Left ventricle myocardium inferior (tissue), 1 donor: ENCODE results near the gene USP54. TPM values are rescaled to one million over a fixed set of nuclear protein-coding genes. Genes with fewer than 3 reads are reported as not detected.

ENCODE experiments used
- DNase-seq: peaks from one replicate; pipeline ENCODE4 v3.0.0-alpha.2; 2020
- H3K27ac ChIP-seq: fragments of 200-600 bp; replicated peaks from 2 replicates; pipeline ENCODE4 v1.8.0; 2021
- H3K27me3 ChIP-seq: fragments of 200-600 bp; 2 replicates; pipeline ENCODE4 v1.8.0; 2021; ENCODE audit warnings: low read depth
- H3K36me3 ChIP-seq: fragments of 200-600 bp; 2 replicates; pipeline ENCODE4 v1.8.0; 2021
- H3K4me1 ChIP-seq: fragments of 200-600 bp; 2 replicates; pipeline ENCODE4 v1.8.0; 2021
- H3K4me3 ChIP-seq: fragments of 200-600 bp; 2 replicates; pipeline ENCODE4 v1.8.0; 2021; ENCODE audit warnings: mild to moderate bottlenecking, moderate library complexity
- H3K9me3 ChIP-seq: fragments of 200-600 bp; replicated peaks from 2 replicates; pipeline ENCODE4 v1.8.0; 2021
- intact Hi-C: fragments of 100-400 bp; cut with micrococcal nuclease; formaldehyde crosslinking; loops from one replicate; pipeline ENCODE4 v1.11.0; 2022
- total RNA-seq: library from RNA; stranded (reverse); fragmentation: NEBNext Ultra II Directional; extraction: Animal tissue kit (Norgen Biotek cat#: 25700); gene quantifications from one replicate; pipeline ENCODE4 v1.2.1, GENCODE V29; 2021
- TF ChIP-seq, protein P1 (sequence below): fragments of 200-600 bp; IDR thresholded peaks from 2 replicates; pipeline ENCODE4 v1.8.0; 2021; ENCODE audit warnings: antibody characterized with exemption, mild to moderate bottlenecking, borderline replicate concordance
- donor health status: DM: no; HTN: yes; CAD: no; lungs with severe emphysema.

The USP54 gene
- total RNA-seq, 1 donor from 2014 or later = 19.6 TPM

- Histone ChIP-seq H3K9me3 (no peaks in the 10 kb centered on the region), H3K27me3 (no peaks in the 10 kb centered on the region), H3K27ac (no peak overlapping the region), H3K4me1 (no peaks in the 10 kb centered on the region), H3K4me3 (no peak overlapping the region), H3K36me3 (peaks cover 37% of the 10 kb centered on the region)
- TF ChIP-seq, protein P1, sequence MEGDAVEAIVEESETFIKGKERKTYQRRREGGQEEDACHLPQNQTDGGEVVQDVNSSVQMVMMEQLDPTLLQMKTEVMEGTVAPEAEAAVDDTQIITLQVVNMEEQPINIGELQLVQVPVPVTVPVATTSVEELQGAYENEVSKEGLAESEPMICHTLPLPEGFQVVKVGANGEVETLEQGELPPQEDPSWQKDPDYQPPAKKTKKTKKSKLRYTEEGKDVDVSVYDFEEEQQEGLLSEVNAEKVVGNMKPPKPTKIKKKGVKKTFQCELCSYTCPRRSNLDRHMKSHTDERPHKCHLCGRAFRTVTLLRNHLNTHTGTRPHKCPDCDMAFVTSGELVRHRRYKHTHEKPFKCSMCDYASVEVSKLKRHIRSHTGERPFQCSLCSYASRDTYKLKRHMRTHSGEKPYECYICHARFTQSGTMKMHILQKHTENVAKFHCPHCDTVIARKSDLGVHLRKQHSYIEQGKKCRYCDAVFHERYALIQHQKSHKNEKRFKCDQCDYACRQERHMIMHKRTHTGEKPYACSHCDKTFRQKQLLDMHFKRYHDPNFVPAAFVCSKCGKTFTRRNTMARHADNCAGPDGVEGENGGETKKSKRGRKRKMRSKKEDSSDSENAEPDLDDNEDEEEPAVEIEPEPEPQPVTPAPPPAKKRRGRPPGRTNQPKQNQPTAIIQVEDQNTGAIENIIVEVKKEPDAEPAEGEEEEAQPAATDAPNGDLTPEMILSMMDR = no peak
- DNase-seq = no peak
- intact Hi-C loops = no loop called here
Observed at GRCh38 chr10:73512207-73512743, 78.9 kb downstream of the USP54 start.

GRCh38 chr10:73509695-73510094 is 81.4 kb downstream of the USP54 start:
- Histone ChIP-seq H3K36me3 (peaks cover 23% of the 10 kb centered on the region), H3K9me3 (no peaks in the 10 kb centered on the region), H3K27ac (no peak overlapping the region), H3K27me3 (no peaks in the 10 kb centered on the region), H3K4me1 (no peaks in the 10 kb centered on the region), H3K4me3 (no peak overlapping the region)
- TF ChIP-seq, protein P1 = no peak
- no peak for DNase-seq
- intact Hi-C loops = no loop called here

DNA sequence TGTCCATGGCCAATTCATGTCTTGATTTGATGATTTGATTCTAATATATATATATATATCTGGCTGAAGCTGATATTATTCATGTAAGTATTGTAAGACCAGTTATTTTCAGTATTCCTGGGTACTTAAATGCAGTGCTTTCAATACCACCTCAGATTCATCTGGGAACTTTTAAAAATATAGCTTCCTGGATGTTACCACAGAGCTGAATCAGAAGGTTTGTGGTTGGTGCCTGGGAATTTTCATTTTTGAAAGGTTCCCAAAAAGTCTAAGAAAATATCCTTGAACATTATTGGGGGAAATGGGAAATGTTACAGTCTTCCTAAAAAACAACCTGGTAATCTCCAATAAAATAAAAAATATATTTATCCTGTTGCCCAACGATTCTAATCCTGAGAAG is 84.7 kb downstream of the USP54 start:
- DNase-seq = no peak
- Histone ChIP-seq H3K9me3 (no peaks in the 10 kb centered on the region), H3K27ac (no peak overlapping the region), H3K36me3 (peaks cover 29% of the 10 kb centered on the region), H3K4me1 (no peaks in the 10 kb centered on the region), H3K4me3 (no peak overlapping the region), H3K27me3 (no peaks in the 10 kb centered on the region)
- intact Hi-C loops = no loop called here
- TF ChIP-seq, protein P1 = no peak

DNA sequence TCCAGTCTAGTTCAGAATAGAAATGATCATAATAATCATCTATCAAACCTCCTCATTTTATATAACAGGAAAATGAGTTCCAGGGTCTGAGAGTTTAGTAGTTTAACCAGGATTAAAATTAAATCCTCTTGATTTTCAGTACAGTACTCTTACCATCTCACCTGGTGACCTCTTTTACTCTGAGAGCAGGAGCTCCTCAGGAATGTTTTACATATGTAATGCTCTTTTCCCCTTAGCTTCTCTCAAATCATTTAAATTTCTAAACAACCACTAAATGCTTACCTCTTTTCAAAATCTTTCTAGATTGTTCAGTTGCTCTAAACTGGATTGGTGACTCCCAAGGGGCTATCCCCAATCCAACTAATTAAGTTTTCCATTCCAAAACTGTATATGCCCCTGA is 85.1 kb downstream of the USP54 start:
- no peak for DNase-seq
- Histone ChIP-seq H3K4me3 (no peak overlapping the region), H3K27ac (no peak overlapping the region), H3K9me3 (no peaks in the 10 kb centered on the region), H3K27me3 (no peaks in the 10 kb centered on the region), H3K4me1 (no peaks in the 10 kb centered on the region), H3K36me3 (peaks cover 29% of the 10 kb centered on the region)
- TF ChIP-seq, protein P1 = no peak
- intact Hi-C loops = no loop called here

GRCh38 chr10:73503037-73503436 is 88.1 kb downstream of the USP54 start:
- Histone ChIP-seq H3K27ac (no peak overlapping the region), H3K27me3 (no peaks in the 10 kb centered on the region), H3K4me3 (no peak overlapping the region), H3K4me1 (no peaks in the 10 kb centered on the region), H3K36me3 (peaks cover 56% of the 10 kb centered on the region), H3K9me3 (no peaks in the 10 kb centered on the region)
- no peak for DNase-seq
- TF ChIP-seq, protein P1 = no peak
- intact Hi-C loops = no loop called here

DNA sequence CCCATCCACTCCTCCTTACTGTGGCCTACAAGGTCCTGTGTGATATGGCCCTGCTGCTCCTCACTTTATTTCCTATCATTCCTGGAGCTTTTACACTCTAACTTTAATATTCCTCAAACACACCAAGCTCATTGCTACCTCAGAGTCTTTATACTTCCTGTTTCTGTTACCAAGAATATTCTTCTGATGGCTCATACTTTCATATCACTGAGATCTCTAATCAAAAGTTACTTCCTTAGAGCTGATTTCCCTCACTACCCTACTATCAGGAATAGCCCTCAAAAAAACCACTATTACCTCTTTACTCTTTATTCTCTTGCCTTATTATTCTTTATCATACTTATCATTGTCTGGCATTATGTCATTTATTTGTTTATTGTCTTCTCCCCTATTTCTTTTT is 89.5 kb downstream of the USP54 start:
- TF ChIP-seq, protein P1 = no peak
- H3K4me3 ChIP-seq = no peak overlapping the region
- no peaks in the 10 kb centered on the region for H3K27me3 ChIP-seq
- intact Hi-C loops = no loop called here
- peaks cover 56% of the 10 kb centered on the region for H3K36me3 ChIP-seq
- DNase-seq = no peak
- no peaks in the 10 kb centered on the region for H3K9me3 ChIP-seq
- no peak overlapping the region for H3K27ac ChIP-seq
- peaks cover 6% of the 10 kb centered on the region for H3K4me1 ChIP-seq
